Measurements from ENCODE around the gene SLC2A11. TPM values are rescaled to one million over a fixed set of nuclear protein-coding genes. Genes with fewer than 3 reads are reported as not detected.
"Not testable (repeated sequence)": the region's sequence is repeated elsewhere in the genome, so short reads cannot be mapped to it uniquely, and the experiment has no call there.

SLC2A11 gene
- total RNA-seq, 2 donors from 2014 or later, result 23.6 to 32.3 TPM

- H3K4me1 ChIP-seq, result peaks cover 4% of the 10 kb centered on the region
- TF ChIP-seq POLR2A (IDR thresholded peaks at IDR 0.05) (no peak), CTCF (IDR thresholded peaks at IDR 0.05) (no peak)
- 91 to 94% methylated on average over 3 to 4 of the region's 4 CpGs for WGBS, 2 donors
- no peaks in the 10 kb centered on the region for H3K27me3 ChIP-seq
- ATAC-seq, result no peak
- DNase-seq, result no peak
- H3K27ac ChIP-seq, result no peak overlapping the region
- intact Hi-C loops (cut with DNase I), result no loop called here
- no peak overlapping the region for H3K4me3 ChIP-seq
- no peaks in the 10 kb centered on the region for H3K9me3 ChIP-seq
- no peaks in the 10 kb centered on the region for H3K36me3 ChIP-seq (replicated peaks in 1 of 2; ENCODE audit: insufficient read depth in 1 of 2, low read depth in 2 of 2)
Observed at GRCh38 chr22:23906641-23907040, 49.0 kb downstream of the SLC2A11 start.

- H3K9me3 ChIP-seq; DNase-seq; H3K27me3 ChIP-seq; H3K4me3 ChIP-seq; H3K36me3 ChIP-seq (replicated peaks in 1 of 2; ENCODE audit: insufficient read depth in 1 of 2, low read depth in 2 of 2); H3K4me1 ChIP-seq; H3K27ac ChIP-seq; intact Hi-C loops (cut with DNase I); ATAC-seq: not testable (repeated sequence)
- WGBS, 2 donors, result 50 to 82% methylated on average over 7 to 10 of the region's 10 CpGs
Observed at GRCh38 chr22:23907423-23907822, 49.7 kb downstream of the SLC2A11 start.

- Histone ChIP-seq H3K4me3 (no peak overlapping the region), H3K36me3 (replicated peaks in 1 of 2; ENCODE audit: insufficient read depth in 1 of 2, low read depth in 2 of 2) (no peaks in the 10 kb centered on the region), H3K9me3 (no peaks in the 10 kb centered on the region), H3K27ac (peak overlapping the region in 3 of 4 donors; percentile 16 to 64 (median 40)), H3K27me3 (no peaks in the 10 kb centered on the region), H3K4me1 (peaks cover 11% of the 10 kb centered on the region)
- DNase-seq (no peak), ATAC-seq (no peak)
- 72 to 76% methylated on average over 11 of the region's 11 CpGs for WGBS, 2 donors
- intact Hi-C loops (cut with DNase I), result no loop called here
- TF ChIP-seq POLR2A (IDR thresholded peaks at IDR 0.05), result no peak
- TF ChIP-seq CTCF (IDR thresholded peaks at IDR 0.05), result no peak
Observed at GRCh38 chr22:23908587-23909205, 51.0 kb downstream of the SLC2A11 start.

GRCh38 chr22:23909296-23909898 lies 51.7 kb downstream of the SLC2A11 start:
- DNase-seq, result peak in 1 of 4 donors; percentile 14
- H3K4me3 ChIP-seq, result no peak overlapping the region

More at GRCh38 chr22:23909296-23909898, 51.7 kb downstream of the SLC2A11 start:
- intact Hi-C loops (cut with DNase I), result no loop called here
- ATAC-seq, result peak; percentile 13
- Histone ChIP-seq H3K4me1 (peaks cover 16% of the 10 kb centered on the region), H3K36me3 (replicated peaks in 1 of 2; ENCODE audit: insufficient read depth in 1 of 2, low read depth in 2 of 2) (no peaks in the 10 kb centered on the region), H3K27me3 (no peaks in the 10 kb centered on the region), H3K27ac (peak overlapping the region; percentile 16 to 64 (median 38)), H3K9me3 (no peaks in the 10 kb centered on the region)
- TF ChIP-seq CTCF (IDR thresholded peaks at IDR 0.05) (no peak), POLR2A (IDR thresholded peaks at IDR 0.05) (peak; percentile 24 to 88 (median 78))
- WGBS, 2 donors, result 55 to 62% methylated on average over 6 of the region's 6 CpGs

All from body of pancreas (tissue), 4 donors.